GM18867 (cell line): ENCODE measurements around the gene SDK1.

Experiments
- ATAC-seq: cut with Tn5 transposase; IDR thresholded peaks from one replicate; pipeline ENCODE4 v1.9.1; 2021; ENCODE audit warnings: mild to moderate bottlenecking, moderate library complexity; ENCODE audit not compliant: unreplicated experiment

Gene SDK1

DNA sequence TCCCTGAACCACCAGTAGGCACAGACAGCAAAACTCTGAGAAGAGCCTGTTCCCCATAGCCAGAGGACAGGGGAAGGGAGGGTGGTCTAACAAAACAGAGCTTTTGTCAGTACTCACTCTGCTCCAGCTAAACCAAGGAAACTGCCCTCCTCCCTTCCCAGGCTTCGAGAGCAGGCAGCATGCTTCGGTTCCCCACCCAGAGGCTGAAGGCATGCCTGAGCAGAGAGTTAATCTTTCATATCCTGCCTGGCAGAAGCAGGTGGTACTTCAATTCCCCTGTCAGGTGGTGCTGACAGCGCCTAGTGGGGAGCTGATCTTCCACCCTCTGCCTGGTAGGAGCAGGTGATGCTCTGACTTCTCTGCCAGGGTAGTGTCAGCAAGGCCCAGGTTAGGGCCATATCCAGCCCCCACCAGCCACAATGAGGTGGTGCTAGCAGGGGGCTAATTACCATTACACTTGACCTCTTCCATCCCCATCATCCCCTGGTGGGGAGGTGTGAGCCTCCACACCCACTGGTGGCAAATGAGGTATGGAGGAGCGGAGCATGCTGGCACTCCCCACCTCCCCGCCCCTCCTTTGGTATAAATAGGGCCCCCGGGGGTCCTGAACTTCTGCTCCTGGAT is 35.1 kb downstream of the SDK1 start:
- no peak for ATAC-seq

DNA sequence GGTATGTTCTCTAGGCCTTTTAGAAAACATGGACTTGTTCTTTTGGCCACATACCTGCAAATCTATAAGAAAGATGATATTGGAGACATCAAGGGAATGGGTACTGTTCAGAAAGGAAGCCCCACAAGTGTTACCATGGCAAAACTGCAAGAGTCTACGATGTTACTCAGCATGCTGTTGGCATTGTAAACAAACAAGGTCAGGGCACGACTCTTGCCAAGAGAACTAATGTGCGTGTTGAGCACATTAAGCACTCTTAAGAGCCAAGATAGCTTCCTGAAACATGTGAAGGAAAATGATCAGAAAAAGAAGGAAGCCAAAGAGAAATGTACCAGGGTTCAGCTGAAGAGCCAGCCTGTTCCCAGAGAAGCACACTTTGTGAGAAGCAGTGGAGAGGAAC is 37.1 kb downstream of the SDK1 start:
- no peak for ATAC-seq

DNA sequence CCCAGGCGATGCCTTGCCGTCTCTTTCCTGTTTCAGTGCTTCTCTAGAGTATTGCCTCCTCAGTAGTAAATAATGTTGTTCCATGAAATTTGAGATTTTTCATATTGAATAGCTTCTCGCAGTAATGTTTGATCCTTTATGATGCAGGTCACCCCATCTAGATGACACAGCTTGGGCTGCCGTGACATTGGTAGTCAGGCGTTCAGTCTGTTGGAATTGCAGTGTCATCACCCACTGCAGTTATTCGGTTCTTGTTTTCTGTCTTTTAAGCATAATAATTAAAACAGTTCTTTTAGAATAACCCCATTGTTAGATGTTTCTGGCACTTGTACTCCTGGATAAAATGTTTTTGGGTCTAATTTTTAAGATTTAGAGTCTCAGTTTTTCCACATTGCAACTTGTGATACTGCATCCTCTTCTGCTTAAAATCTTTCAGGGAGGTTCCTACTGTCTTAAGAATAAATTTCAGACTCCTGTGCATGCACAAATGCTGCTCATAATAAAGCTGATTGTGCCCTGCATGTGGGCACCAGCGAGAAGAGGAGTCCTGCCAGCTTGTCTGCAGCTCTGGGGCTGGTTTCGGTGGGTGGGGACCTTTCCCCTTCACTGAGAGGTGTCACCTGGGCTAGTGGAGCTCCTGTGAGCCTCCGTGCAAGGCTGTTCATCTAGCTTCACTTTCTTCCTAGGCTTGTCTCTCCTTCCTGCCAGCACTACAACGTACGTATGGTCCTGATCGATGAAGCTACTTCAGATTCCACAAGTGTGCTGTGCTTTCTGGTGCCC is 44.8 kb downstream of the SDK1 start:
- ATAC-seq, result no peak

DNA sequence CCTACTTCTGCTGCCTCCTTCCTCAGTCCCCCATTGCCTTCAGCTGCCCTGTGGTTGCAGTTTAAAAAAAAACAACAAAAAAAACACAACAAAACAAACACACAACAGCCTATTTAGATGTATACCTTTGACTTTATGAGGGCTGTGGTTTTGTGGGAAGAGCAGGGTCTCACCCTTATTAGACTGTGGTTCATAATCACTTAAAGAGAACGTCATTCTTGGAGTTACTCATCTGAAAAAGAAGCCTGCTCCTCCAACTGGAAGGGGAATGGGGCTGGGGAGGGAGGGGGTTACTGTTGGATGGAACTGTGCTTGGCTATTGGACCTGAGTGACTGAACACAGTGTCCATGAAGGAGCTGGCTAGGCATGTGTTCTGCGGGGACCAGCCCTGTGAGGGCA is 48.1 kb downstream of the SDK1 start:
- no peak for ATAC-seq

DNA sequence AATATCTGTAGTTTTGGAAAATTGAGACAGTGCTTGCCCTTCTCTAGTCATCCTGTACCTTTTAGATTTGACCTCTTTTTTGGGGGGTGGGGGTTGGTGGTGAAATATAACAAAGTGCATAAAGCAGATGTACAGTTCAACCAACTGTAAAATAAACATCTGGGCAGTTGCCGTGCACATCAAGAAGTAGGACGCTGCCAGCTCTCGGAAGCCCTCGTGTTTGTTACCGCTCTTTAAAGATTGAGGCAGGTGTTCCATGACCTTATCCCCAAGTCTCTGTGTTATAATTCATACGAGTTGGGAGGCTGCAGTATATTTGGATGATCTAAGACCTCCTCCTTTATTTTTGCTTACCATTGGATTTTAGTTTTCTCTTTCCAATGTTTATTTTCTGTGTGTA is 55.1 kb downstream of the SDK1 start:
- no peak for ATAC-seq

DNA sequence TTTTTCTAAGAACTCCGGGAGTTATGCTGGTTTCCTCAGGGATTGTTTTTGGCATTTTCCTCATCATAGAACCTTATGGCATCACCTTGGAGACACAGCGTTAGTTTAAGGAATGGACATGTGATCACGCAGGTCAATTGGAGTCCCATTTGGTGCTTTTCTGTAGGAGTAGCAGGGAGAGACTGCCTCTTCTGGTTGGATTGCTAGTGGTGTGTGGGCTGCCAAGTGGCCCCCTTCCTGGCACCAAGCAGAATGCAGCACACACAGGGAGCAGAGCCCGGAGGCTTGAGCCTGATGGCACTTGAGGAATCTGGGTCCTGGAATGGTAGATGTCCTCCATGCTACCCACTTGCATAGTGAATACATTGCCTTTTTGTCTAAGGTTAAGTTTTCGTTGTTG is 57.9 kb downstream of the SDK1 start:
- no peak for ATAC-seq

DNA sequence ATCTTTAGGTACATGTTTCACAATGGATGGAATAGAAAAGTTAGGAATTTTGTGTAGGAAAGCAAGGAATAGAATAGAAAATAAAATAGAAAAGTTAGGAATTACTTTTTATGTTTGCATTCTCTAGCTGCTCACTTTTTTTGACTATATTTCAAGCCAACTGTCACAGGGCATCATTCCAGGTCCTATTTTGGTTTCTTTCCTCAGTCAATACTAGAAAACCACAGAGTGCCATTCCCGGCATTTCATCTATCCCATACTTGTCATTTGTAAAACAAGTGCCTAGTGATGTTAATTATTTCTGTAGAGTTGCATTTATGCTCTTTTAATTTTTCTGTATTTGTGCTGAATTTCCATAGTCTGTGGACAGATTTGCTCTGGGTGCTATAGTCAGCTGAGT is 66.2 kb downstream of the SDK1 start:
- no peak for ATAC-seq

DNA sequence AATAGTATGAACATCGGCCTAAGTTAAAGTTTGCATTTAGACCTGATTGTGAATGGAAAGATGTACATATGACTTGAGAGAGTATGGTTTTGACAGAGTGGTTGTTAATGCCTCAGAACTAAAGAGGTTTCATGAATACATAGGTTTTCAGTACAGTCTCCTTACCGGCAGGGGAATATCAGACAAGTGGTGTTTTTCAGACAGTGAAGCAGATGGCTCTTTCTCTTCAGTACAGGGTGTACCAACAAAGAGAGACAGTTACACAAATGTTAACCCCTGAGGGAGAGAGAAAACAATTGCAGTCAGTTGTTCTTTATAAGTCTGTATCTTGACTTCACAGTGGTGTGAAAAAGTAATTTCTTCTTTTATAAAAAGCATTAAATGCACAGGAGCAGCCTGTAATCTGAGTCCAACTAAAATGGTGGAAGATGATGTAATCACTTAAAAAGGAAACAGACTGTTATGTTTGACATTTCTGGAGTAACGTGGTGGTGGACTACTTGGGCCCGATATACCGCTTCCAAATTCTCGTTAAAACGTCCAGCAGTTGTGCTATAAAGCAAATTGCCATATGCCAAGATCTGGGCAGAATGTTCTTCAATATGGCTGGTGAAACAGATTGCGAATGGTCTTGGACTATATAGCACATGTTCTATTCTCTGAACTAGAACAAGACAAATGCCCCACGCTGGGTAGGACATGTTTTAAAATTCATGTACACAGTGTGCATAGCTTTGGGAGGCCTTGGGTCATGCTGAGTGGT is 69.2 kb downstream of the SDK1 start:
- no peak for ATAC-seq

DNA sequence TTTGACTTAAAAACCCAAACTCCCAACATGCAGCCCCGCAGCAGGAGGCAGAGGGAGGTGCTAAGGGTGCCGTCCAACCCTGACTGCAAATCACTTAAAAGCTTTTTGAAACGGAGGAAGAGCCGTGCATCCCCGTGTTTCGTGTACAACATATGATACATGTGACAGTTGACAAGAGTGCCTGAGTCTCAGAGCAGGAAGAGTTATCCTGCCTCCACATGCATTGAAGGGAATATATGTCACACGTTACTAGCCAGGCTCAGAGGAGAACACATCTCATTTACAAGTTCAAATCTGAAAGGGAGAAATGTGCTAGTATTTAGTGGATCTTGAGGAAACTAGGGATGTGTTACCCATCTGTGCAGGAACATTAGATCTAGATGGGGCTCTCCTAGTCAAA is 69.9 kb downstream of the SDK1 start:
- no peak for ATAC-seq

DNA sequence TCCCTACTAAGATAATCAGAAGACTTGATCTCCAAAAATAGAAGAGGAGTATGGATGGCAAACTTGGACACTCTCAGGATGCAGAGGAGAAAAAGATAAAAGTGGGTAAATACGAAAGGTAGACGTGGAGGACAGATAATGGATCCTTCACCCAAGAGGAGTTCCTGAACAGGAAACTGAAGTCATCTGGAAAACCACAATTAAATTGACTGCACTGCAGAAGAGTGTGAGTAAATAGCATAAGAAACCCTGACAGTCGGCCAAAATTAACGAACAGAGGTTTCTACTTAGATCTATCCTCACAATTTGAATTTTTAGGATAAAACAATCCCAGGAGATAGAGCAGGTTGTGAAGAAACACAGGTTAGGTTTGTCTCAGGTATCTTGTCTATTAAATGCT is 70.5 kb downstream of the SDK1 start:
- no peak for ATAC-seq

DNA sequence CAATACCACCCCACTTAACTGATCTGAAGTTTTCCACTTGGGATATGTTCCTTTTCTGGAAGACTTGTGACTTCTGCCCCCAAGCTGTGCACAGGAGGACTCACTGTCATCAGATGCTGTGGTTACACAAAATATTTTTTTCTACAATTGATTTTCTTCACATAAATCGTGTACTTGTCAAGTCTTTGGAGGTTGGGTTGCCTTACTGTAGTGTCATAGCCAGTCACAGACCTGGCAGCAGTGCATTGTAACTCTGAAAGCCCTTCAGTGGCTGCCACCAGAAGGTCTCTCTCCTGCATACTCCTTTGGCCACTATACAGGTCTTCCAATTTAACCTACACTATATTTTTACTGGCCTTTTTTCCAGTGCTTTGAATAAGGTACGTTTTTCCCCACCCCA is 73.2 kb downstream of the SDK1 start:
- ATAC-seq, result no peak

DNA sequence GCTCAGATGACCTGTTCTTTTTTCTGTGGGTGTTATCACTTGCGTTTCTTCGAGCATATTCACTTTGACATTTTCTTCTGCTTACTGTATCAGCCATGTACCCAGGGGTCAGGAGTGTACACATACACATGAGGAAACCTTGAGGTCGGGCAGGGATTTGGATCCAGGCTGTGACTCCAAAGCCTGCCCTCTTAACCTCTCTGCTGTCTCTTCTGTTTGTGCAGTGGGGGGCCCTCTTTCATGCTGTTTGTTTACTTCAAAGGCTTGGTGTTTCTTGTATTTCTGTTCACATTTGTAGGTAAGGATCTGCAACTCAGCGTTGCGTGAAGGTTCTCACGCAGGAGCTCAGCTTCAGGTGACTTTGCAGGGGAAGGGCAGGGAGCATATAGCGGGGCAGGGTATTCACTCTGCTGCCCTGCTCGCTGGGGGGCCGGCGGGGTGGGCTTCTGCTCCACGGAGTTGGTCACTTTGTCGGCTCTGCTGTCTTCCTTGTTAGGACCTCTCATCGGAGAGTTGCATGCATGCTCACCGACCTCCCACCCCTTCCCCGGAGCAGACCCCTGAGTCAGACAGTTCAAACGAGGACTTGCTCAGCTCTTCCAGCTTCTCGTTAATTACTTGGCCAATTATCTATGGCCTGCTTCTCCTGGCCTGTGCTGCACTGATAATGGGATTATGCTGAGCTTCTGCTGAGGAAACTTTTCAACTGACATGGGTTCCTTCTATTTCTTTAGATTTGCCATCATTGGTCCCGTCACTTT is 77.5 kb downstream of the SDK1 start:
- ATAC-seq, result no peak

DNA sequence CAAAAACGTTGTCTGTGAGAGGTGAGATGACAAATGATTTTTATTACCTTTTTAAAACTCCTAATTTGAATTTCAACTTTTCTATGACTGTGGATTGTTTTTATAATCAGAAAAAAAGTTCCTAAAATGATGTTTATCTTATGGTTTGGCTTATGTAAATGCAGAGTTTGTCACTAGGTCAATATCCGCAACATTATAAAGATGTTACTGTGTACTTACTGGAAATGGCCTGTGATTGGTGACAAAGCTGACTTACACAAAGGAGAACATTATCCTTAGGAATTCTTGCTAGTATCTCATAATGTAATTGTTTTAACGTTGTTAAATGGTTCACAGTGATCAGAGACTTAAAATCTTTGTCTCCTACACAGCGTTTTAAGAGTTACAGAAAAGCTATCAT is 79.0 kb downstream of the SDK1 start:
- no peak for ATAC-seq

DNA sequence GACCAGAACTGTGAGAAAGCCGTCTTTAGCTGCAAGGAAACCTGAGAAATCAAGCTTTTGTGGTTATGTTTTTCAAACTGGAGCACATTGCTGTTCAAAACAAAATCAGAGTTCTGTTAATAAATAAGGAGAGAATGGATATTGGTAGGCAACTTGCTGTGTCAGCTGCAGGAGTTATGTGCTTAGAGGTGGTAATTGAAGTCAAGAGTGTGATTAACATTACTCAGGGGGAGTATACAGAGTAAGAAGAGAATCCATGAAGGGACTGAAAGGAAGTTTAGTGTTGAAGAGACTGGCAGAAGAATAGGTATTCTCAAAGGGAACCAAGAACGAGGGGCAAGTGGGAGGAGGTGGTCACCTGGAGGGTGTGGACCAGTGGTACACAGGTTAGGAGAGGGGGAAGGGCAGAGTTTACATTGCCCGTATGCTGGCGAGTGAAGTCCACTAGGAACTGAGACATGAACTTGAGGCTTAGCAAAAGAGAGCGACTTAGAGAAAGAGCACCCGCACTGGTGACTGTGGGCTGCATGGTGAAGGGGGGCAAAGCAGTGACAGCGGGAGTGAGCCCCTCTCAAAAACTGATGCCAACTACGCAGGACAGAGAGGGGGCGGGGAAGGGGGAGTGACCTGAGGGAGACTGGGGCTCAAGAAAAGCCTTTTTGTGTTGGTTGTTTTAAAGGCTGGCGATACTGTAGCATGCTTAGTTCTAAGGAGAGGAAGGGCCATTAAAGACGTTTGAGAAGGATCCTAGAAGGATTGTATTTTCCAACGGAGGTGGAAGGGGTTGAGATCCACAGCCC is 80.0 kb downstream of the SDK1 start:
- no peak for ATAC-seq

DNA sequence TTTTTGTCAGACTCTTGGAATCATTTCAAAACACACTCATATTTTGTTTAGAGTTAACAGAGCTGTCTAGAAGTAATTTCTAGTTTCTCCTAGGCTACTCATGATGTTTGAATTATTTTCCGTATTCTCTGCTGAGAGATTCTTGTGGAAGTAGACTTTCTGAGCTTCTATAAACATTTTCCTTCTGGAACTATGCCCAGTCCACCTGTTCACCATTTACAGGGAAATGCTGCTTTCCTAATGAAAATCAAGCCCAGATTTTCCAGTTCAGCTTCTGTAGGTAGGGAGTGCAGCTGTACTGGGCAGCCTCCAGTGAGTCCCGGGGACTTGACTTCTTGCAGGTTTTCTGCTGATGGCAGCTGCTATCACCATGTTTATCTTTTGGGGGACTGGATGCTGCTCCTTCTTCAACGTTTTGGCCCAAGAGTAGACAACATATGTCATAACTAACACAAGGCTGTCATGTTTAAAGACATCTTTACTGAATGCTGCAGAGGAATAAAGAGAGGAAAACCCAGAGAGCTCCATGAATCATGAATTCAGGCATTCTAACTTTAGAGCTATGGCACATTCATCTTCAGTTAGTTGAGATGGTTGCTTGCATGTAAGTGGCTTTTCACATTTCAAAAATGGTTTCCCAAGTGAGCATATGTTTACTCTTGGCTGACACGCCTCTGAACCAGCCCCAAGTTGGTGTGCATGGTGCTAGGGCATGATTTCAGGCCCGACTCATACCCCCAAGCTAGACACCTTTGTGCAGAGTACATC is 85.6 kb downstream of the SDK1 start:
- ATAC-seq, result no peak

DNA sequence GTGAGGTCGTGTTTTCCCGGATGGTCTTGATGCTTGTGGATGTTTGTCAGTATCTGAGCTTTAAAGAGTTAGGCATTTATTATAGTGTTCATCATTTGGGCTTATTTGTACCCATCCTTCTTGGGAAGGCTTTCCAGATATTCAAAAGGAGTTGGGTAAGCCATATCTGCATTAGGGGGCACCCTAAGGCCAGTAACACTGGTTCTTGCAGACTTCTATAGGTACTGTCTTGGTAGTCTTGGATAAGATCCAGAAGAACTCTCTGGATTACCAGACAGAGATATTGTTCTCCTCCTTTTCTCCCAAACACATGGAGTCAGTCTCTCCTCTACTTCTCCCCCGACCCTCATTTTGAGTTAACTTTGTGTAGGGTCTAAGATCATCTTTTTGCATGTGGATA is 92.8 kb downstream of the SDK1 start:
- no peak for ATAC-seq

DNA sequence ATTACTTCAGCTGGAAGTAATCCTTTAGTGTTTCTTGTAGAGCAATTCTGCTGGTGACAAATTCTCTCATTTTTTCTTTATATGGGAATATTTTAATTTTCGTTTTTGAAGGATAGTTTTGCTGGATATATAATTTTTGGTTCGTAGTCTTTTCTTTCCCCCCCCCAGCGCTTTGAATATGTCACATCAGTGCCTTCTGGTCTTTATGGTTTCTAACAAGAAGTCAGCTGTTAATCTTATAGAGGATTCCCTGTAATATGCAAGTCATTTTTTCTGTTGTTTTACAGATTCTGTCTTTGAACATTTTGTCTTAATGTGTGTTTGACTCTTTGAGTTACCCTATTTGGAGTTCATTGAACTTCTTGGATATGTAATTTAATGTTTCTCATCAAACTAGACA is 96.3 kb downstream of the SDK1 start:
- no peak for ATAC-seq

DNA sequence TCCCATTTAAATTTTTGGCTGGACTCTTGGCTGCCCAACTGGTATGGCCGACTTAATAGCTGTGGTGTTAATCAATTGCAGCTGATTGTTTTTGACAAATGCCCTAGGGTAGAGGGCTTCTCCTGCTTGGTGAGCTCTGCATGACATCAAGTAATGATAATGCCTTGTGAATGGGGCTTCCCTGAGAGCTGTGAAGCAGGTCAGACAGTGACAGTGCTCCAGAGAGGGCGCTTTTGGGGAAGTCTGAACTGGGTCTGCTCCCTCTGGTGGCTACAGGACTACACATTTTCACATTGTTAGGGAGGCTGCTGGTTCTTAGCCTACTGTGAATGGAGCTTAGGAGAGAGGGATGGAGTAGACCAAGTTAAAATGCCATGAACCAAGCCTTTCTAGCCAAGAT is 98.8 kb downstream of the SDK1 start:
- ATAC-seq, result peak; percentile 43

DNA sequence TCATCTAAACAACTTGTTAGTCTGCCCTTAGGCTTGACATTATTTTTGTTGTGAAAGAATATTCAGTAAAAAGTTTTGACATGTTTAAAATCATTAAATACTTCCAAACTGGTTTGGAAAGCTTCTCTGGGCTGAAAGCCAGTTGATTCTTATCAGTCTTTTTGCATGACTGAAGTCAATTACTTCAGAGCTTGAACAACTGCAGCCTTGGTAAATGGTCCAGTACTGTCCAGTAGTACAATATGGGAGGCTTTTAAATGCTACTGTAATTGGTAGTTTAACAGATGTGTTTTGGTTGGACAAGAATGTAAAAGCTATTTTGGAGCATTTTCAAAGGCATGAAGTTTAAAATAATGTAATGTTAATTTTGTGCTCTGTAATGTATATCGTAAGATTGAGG is 103.4 kb downstream of the SDK1 start:
- no peak for ATAC-seq
